Fibroblast of pulmonary artery (primary cell): Measurements from ENCODE around the gene ABCA4.
"Not testable (repeated sequence)": the region's sequence is repeated elsewhere in the genome, so short reads cannot be mapped to it uniquely, and the experiment has no call there.

Source experiments
- DNase-seq: peaks from one replicate; pipeline ENCODE4 v3.0.0-alpha.2; 2010; ENCODE audit warnings: low read depth
- H3K4me3 ChIP-seq: replicated peaks from 2 replicates; pipeline ENCODE4 v1.5.1; 2011; ENCODE audit warnings: low read depth, mild to moderate bottlenecking, control low read depth, low read length, moderate library complexity
- TF ChIP-seq, protein P1 (sequence below): IDR thresholded peaks from 2 replicates; pipeline ENCODE4 v1.5.1; 2011; ENCODE audit warnings: mild to moderate bottlenecking, control low read depth, low read length, inconsistent platforms; ENCODE audit errors: missing control alignments

ABCA4 gene

DNA sequence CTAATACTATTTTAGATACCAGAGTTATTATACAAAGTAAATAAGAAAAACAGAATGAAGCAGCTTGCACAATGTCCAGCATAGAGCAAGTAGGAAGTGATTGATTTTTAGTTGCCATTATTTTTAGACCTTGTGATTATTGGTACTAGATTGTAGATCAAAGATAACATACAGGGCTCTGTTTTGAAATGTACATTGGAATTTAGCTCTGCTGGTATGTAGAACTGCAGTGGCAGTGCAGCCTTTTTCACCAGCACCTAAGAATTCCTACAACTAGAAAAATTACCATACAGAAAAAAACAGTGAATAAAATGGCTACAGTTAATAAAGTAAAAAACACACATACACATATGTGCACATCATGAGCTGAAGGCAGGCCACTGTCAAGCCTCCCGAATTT is 32.2 kb upstream of the ABCA4 start:
- no peak overlapping the region for H3K4me3 ChIP-seq
- no peak for DNase-seq
- TF ChIP-seq, protein P1, sequence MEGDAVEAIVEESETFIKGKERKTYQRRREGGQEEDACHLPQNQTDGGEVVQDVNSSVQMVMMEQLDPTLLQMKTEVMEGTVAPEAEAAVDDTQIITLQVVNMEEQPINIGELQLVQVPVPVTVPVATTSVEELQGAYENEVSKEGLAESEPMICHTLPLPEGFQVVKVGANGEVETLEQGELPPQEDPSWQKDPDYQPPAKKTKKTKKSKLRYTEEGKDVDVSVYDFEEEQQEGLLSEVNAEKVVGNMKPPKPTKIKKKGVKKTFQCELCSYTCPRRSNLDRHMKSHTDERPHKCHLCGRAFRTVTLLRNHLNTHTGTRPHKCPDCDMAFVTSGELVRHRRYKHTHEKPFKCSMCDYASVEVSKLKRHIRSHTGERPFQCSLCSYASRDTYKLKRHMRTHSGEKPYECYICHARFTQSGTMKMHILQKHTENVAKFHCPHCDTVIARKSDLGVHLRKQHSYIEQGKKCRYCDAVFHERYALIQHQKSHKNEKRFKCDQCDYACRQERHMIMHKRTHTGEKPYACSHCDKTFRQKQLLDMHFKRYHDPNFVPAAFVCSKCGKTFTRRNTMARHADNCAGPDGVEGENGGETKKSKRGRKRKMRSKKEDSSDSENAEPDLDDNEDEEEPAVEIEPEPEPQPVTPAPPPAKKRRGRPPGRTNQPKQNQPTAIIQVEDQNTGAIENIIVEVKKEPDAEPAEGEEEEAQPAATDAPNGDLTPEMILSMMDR: no peak

DNA sequence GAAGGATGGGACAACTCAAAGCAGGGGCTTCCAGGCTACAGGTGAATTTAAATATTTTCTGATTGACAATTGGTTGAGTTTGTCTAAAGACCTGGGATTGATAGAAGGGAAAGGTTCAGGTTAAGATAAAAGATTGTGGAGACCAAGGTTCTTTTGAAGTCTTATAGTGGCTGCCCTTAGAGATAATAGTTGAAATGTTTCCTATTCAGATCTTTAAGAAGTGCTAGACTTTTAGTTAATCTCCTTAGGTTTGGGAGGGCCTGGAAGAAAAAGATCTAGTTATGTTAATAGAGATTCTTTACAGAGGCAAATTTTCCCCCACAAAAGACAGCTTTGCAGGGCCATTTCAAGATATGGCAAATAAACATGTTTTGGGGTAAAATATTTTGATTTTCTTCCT is 28.2 kb upstream of the ABCA4 start:
- not testable (repeated sequence) for H3K4me3 ChIP-seq, DNase-seq

DNA sequence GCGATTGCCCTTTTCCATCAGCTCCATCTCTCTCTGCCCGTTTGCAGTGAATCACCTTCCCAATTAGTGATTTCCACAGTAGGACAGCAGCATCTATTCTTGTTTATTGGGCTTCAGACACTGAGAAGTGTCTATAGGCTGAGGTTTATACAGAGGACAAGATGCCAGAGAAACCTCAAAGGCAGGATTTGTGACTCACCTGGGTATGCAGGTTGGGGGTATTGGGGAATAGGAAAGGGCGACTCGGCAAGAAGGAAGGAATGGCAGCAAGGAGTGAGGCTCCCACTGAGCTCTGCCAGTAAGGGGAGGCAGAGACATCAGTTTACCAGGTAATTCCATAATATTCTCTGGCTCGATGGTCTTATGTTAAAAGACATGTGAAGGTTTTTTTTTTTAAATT is 25.3 kb upstream of the ABCA4 start:
- DNase-seq: no peak
- H3K4me3 ChIP-seq: no peak overlapping the region
- TF ChIP-seq, protein P1: no peak

DNA sequence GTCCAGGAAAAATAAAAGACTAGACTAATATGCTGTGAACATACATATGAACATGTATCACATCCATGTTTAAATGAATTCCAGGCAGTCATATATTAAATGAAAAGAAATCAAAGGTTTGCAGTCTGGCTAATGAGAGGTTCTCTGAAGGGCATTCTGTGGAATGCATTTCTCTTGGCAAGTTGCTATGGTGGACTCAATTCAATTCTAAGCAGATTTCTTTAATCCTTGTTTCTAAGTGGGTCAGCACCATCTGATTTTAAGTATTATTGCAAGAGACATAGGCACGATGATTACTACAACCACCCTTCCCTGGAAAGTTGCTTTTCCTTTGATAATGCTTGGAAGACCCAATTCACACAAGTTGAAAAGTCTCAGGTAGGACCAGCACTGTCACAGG is 23.9 kb upstream of the ABCA4 start:
- TF ChIP-seq, protein P1: no peak
- H3K4me3 ChIP-seq: no peak overlapping the region
- no peak for DNase-seq

DNA sequence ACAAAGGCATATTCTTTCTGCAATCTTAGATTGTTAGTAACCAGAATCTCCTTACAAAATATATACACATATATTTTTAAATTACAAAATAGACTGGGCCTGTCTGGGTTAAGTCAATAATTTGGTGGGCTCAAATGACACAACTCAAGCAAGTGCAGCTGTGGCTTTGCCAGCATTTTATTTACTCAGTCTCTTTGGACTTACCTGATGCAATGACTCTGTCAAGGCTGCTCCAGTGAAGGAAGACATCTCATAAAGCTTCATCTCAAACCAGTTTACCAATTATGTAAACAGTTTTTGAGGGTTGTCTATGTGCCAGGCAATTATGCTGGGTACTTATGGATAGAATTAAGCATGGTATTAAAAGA is 22.8 kb upstream of the ABCA4 start:
- TF ChIP-seq, protein P1: no peak
- no peak for DNase-seq

DNA sequence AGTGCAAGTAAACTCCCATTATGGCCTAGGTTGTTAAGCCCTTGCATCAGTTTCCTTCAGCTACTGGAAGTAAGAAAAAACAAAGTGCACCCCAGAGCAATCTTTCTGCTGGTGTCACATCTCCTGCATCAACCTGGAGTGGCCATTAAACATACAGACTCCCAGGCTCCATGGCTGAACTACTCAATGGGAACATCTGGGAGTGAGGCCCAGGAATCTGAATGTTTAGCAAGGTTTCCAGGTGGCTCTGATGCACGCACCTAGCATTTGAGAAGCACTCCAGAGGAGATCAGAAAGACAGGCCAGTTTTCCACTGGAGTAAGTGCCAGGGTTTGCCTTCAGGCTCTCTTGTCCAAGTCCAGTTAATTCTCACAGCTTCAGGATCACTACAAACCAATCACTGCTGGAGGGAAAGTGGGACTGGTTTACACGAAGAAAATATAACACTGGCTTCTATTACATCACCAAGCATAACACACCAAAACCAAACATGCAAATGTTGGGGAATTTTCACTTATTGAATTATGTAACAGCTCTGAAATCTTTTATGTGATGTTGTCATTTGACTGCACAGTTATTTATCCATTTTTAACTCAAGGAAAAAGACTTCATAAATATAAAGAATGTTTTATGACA is 22.3 kb upstream of the ABCA4 start:
- no peak overlapping the region for H3K4me3 ChIP-seq
- peak; percentile 35 for DNase-seq
- TF ChIP-seq, protein P1: no peak

More for the DNA sequence above, 22.8 kb upstream of the ABCA4 start:
- no peak overlapping the region for H3K4me3 ChIP-seq

DNA sequence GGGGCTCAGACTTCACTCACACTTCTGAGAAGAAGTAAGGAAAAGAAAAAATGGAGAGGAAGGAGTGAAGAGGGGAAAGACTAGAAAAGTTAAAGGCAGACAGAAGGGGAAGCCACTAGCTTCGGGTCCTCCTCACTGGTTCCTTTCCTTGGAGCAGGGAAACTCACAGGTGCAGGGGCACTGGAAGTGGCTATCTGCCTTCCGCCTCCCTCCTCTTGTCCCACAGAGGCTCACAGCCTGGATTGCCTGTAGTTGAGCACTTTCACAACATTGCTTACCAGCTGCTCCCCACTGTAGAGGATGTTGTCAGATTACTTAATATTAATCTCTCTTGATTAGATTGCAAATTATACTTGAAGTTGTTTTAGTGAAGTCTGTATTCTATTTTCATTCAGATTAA is 21.6 kb upstream of the ABCA4 start:
- H3K4me3 ChIP-seq: no peak overlapping the region
- DNase-seq: peak; percentile 33
- TF ChIP-seq, protein P1: no peak
